ENCODE data around the gene ADIPOR1. TPM values are rescaled to one million over a fixed set of nuclear protein-coding genes. Genes with fewer than 3 reads are reported as not detected.

Gene ADIPOR1
- total and polyA plus RNA-seq, 2 of the 4 experiments (the other 2 are of a cell fraction), result 82.7 to 92.5 TPM

GRCh38 chr1:202901555-202901954 is 56.6 kb downstream of the ADIPOR1 start:
- H3K4me2 ChIP-seq (ENCODE audit: low read depth, low read length), result no peak overlapping the region
- CTCF ChIA-PET, result interaction anchor here (0.7 kb wide), 1 partner anchor 47 kb away, joined by 3 read pairs; no protein-coding TSS in a partner anchor

More at GRCh38 chr1:202901555-202901954, 56.6 kb downstream of the ADIPOR1 start:
- no peak overlapping the region for H2BK20ac ChIP-seq (ENCODE audit: low read depth, low read length)
- H2AK5ac ChIP-seq (ENCODE audit: low read depth, low read length), result no peak overlapping the region
- POLR2A ChIA-PET (ENCODE audit: unreplicated experiment), result no interaction called here
- in situ Hi-C loops (cut with MboI; ENCODE audit: low sequenced_read_pairs) (no loop called here), intact Hi-C loops (cut with micrococcal nuclease) (loop anchor here (2.0 kb wide), 1 partner anchor 73 kb away; no protein-coding TSS in a partner anchor), dilution Hi-C loops (cut with HindIII; ENCODE audit: low sequenced_read_pairs, unreplicated experiment) (no loop called here)
- H3K36me3 ChIP-seq (ENCODE audit: control insufficient read depth, insufficient read depth, low read length), result peaks cover 19% of the 10 kb centered on the region
- ATAC-seq (ENCODE audit: low read depth) (no peak), DNase-seq (no peak)
- no peak overlapping the region for H4K8ac ChIP-seq (ENCODE audit: low read depth in 2 of 2, low read length in 2 of 2)
- H3K14ac ChIP-seq (replicated peaks; ENCODE audit: low read depth, low read length), result no peak overlapping the region
- H3K23ac ChIP-seq (ENCODE audit: low read depth, low read length), result no peak overlapping the region
- no peak overlapping the region for H2BK5ac ChIP-seq (ENCODE audit: low read depth, low read length, poor library complexity, severe bottlenecking)
- H3K18ac ChIP-seq (ENCODE audit: low read depth, low read length), result no peak overlapping the region
- no peaks in the 10 kb centered on the region for H4K20me1 ChIP-seq (ENCODE audit: insufficient read depth, low read length)
- H2AK9ac ChIP-seq (replicated peaks; ENCODE audit: low read depth, low read length, poor library complexity), result no peak overlapping the region
- no CpG with 5 or more reads among the region's 4 CpGs for WGBS, 2 experiments (ENCODE audit: extremely low coverage in 2 of 2, insufficient read length in 1 of 2)
- H3K4ac ChIP-seq (ENCODE audit: low read depth, low read length), result no peak overlapping the region
- H2BK15ac ChIP-seq (ENCODE audit: low read depth, low read length), result no peak overlapping the region
- no peak for TF ChIP-seq MXI1 (IDR thresholded peaks at IDR 0.05; ENCODE audit: borderline replicate concordance, low read depth, low read length)
- TF ChIP-seq, protein P1, sequence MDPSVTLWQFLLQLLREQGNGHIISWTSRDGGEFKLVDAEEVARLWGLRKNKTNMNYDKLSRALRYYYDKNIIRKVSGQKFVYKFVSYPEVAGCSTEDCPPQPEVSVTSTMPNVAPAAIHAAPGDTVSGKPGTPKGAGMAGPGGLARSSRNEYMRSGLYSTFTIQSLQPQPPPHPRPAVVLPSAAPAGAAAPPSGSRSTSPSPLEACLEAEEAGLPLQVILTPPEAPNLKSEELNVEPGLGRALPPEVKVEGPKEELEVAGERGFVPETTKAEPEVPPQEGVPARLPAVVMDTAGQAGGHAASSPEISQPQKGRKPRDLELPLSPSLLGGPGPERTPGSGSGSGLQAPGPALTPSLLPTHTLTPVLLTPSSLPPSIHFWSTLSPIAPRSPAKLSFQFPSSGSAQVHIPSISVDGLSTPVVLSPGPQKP (IDR thresholded peaks at IDR 0.05; ENCODE audit: borderline replicate concordance, low read depth, low read length), result no peak
- TF ChIP-seq BHLHE40 (IDR thresholded peaks at IDR 0.05; ENCODE audit: low read depth, low read length), result no peak
- no peak for TF ChIP-seq NFE2L2 (IDR thresholded peaks at IDR 0.05; ENCODE audit: low read depth, low read length)
- TF ChIP-seq RFX5 (IDR thresholded peaks at IDR 0.05; ENCODE audit: low read depth, low read length), result no peak
- no peak for TF ChIP-seq USF2 (IDR thresholded peaks at IDR 0.05; ENCODE audit: low read depth, low read length)
- no peak for TF ChIP-seq RAD21 (IDR thresholded peaks at IDR 0.05; ENCODE audit: low read length)
- TF ChIP-seq MAZ (IDR thresholded peaks at IDR 0.05; ENCODE audit: borderline replicate concordance, low read depth, low read length), result no peak
- TF ChIP-seq CTCF (conservative IDR thresholded peaks at IDR 0.05; ENCODE audit: low read depth, low read length), result no peak
- no peak for TF ChIP-seq MAFK (IDR thresholded peaks at IDR 0.05; ENCODE audit: low read depth, low read length)
- no peak for TF ChIP-seq CHD1 (IDR thresholded peaks at IDR 0.05; ENCODE audit: low read depth, low read length)
- TF ChIP-seq SMC3 (IDR thresholded peaks at IDR 0.05; ENCODE audit: low read depth, low read length), result no peak
- no peak for TF ChIP-seq POLR2A (IDR thresholded peaks at IDR 0.05; ENCODE audit: low read depth, low read length)
- no peak for TF ChIP-seq CEBPB (IDR thresholded peaks at IDR 0.05; ENCODE audit: low read depth, low read length)
- TF ChIP-seq RCOR1 (IDR thresholded peaks at IDR 0.05; ENCODE audit: insufficient replicate concordance, low read length), result no peak
- TF ChIP-seq FOS (IDR thresholded peaks at IDR 0.05; ENCODE audit: low read depth, low read length), result no peak
- H4K91ac ChIP-seq (ENCODE audit: insufficient read depth, low read depth, low read length), result no peak overlapping the region
- H3K9me1 ChIP-seq (ENCODE audit: insufficient read depth, low read length), result no peaks in the 10 kb centered on the region
- H2BK120ac ChIP-seq (ENCODE audit: low read depth, low read length), result no peak overlapping the region
- no peak overlapping the region for H3K9ac ChIP-seq (ENCODE audit: low read depth, low read length)
- H2AFZ ChIP-seq (replicated peaks; ENCODE audit: low read length, poor library complexity), result no peak overlapping the region
- H3K4me3 ChIP-seq (ENCODE audit: insufficient read depth, low read depth, low read length), result no peak overlapping the region
- no peaks in the 10 kb centered on the region for H3K79me1 ChIP-seq (ENCODE audit: low read depth in 1 of 2, low read length in 2 of 2)
- H3K27ac ChIP-seq (ENCODE audit: insufficient read depth, low read length), result no peak overlapping the region
- no peaks in the 10 kb centered on the region for H3K4me1 ChIP-seq (ENCODE audit: control insufficient read depth, insufficient read depth, low read length)
- no peaks in the 10 kb centered on the region for H3K27me3 ChIP-seq (ENCODE audit: control insufficient read depth, insufficient read depth, low read length)
- H3K9me3 ChIP-seq (ENCODE audit: control insufficient read depth, insufficient read depth, low read length), result no peaks in the 10 kb centered on the region
- H4K5ac ChIP-seq (ENCODE audit: low read depth, low read length), result no peak overlapping the region
- BruUV-seq (replicated peaks), result no TSS peak
- no peak overlapping the region for H3K56ac ChIP-seq (ENCODE audit: extremely low read depth, insufficient read depth, low read length)

Data from IMR-90 (cell line).